OCI-LY1 (cell line): ENCODE results near the gene HOMER2.

Experiments used
- H2AFZ ChIP-seq: fragments of 200-600 bp; sonication (generic), shearing (Covaris generic); 2 replicates; pipeline ENCODE4 v1.6.0; 2014; ENCODE audit warnings: antibody characterized with exemption, mild to moderate bottlenecking, low read length
- H3F3A ChIP-seq: fragments of 200-600 bp; sonication (generic), shearing (Covaris generic); 2 replicates; pipeline ENCODE4 v1.6.0; 2014; ENCODE audit warnings: mild to moderate bottlenecking, antibody characterized with exemption, low read length, moderate library complexity; ENCODE audit not compliant: insufficient read depth
- H3K27ac ChIP-seq: fragments of 200-600 bp; sonication (generic); 2 replicates; pipeline ENCODE4 v1.5.1; 2014; ENCODE audit warnings: low read length, mixed run types, mild to moderate bottlenecking, low read depth; ENCODE audit not compliant: poor library complexity, severe bottlenecking
- H3K27me3 ChIP-seq: fragments of 200-600 bp; sonication (generic); 2 replicates; pipeline ENCODE4 v1.6.0; 2014; ENCODE audit warnings: antibody characterized with exemption, mild to moderate bottlenecking, low read length, moderate library complexity; ENCODE audit not compliant: insufficient read depth
- H3K36me3 ChIP-seq: fragments of 200-600 bp; sonication (generic); 2 replicates; pipeline ENCODE4 v1.6.1; 2014; ENCODE audit warnings: mild to moderate bottlenecking, antibody characterized with exemption, low read length, moderate library complexity, mixed read lengths; ENCODE audit not compliant: insufficient read depth
- H3K4me1 ChIP-seq: fragments of 200-600 bp; sonication (generic); 2 replicates; pipeline ENCODE4 v1.5.1; 2014; ENCODE audit warnings: mild to moderate bottlenecking, low read length, moderate library complexity; ENCODE audit not compliant: insufficient read depth, severe bottlenecking
- H3K4me2 ChIP-seq: fragments of 200-600 bp; sonication (generic), shearing (Covaris generic); 2 replicates; pipeline ENCODE4 v1.6.1; 2014; ENCODE audit warnings: low read length
- H3K4me3 ChIP-seq: fragments of 200-600 bp; sonication (generic); 2 replicates; pipeline ENCODE4 v1.5.1; 2014; ENCODE audit warnings: low read length, low read depth, mild to moderate bottlenecking, mixed read lengths; ENCODE audit not compliant: poor library complexity, severe bottlenecking
- H3K79me2 ChIP-seq: fragments of 200-600 bp; shearing (Covaris generic); 2 replicates; pipeline ENCODE4 v1.6.1; 2016; ENCODE audit warnings: mixed run types, low read length, mixed read lengths; ENCODE audit not compliant: insufficient read depth
- H3K9ac ChIP-seq: fragments of 200-600 bp; sonication (generic), shearing (Covaris generic); 2 replicates; pipeline ENCODE4 v1.6.1; 2014; ENCODE audit warnings: mild to moderate bottlenecking, low read length, mixed read lengths
- H3K9me2 ChIP-seq: fragments of 200-600 bp; sonication (generic), shearing (Covaris generic); 2 replicates; pipeline ENCODE4 v1.6.1; 2014; ENCODE audit warnings: low read depth, mild to moderate bottlenecking, low read length, mixed read lengths
- H3K9me3 ChIP-seq: fragments of 200-600 bp; shearing (Covaris generic); 2 replicates; pipeline ENCODE4 v1.6.1; 2014; ENCODE audit warnings: low read length, mixed read lengths
- H4K20me1 ChIP-seq: fragments of 200-600 bp; sonication (generic), shearing (Covaris generic); 2 replicates; pipeline ENCODE4 v1.6.0; 2016; ENCODE audit warnings: mild to moderate bottlenecking, low read length; ENCODE audit not compliant: insufficient read depth
- CTCF ChIP-seq: fragments of 200-600 bp; sonication (generic), shearing (Covaris generic); IDR thresholded peaks from 2 replicates; pipeline ENCODE4 v1.5.1; 2017; ENCODE audit warnings: mild to moderate bottlenecking, antibody characterized with exemption, low read length, moderate library complexity, mixed read lengths
- EZH2 ChIP-seq: fragments of 200-600 bp; sonication (generic), shearing (Covaris generic); IDR thresholded peaks from 2 replicates; pipeline ENCODE4 v1.8.0; 2017; ENCODE audit warnings: borderline replicate concordance, mixed run types, mild to moderate bottlenecking, antibody characterized with exemption, low read length, moderate library complexity, mixed read lengths

HOMER2 gene

GRCh38 chr15:82830427-82831173 is 121.9 kb downstream of the HOMER2 start:
- H3K4me1 ChIP-seq = no peaks in the 10 kb centered on the region
- no peaks in the 10 kb centered on the region for H4K20me1 ChIP-seq
- no peaks in the 10 kb centered on the region for H3K9me3 ChIP-seq
- peaks cover 100% of the 10 kb centered on the region for H3K36me3 ChIP-seq
- no peak overlapping the region for H2AFZ ChIP-seq
- no peak overlapping the region for H3K27ac ChIP-seq
- no peaks in the 10 kb centered on the region for H3K9me2 ChIP-seq
- no peak overlapping the region for H3K4me3 ChIP-seq
- TF ChIP-seq EZH2 = no peak
- no peak for TF ChIP-seq CTCF
- no peak overlapping the region for H3K4me2 ChIP-seq
- H3F3A ChIP-seq = no peaks in the 10 kb centered on the region
- no peak overlapping the region for H3K9ac ChIP-seq
- H3K27me3 ChIP-seq = no peaks in the 10 kb centered on the region
- H3K79me2 ChIP-seq = no peaks in the 10 kb centered on the region

- no peak overlapping the region for H3K27ac ChIP-seq
- H3K9ac ChIP-seq = no peak overlapping the region
- H3K9me3 ChIP-seq = no peaks in the 10 kb centered on the region
- no peak overlapping the region for H3K4me3 ChIP-seq
- no peaks in the 10 kb centered on the region for H3K27me3 ChIP-seq
- H3K4me1 ChIP-seq = no peaks in the 10 kb centered on the region
- H3K9me2 ChIP-seq = no peaks in the 10 kb centered on the region
- H3F3A ChIP-seq = no peaks in the 10 kb centered on the region
- H3K4me2 ChIP-seq = no peak overlapping the region
- H3K79me2 ChIP-seq = no peaks in the 10 kb centered on the region
- TF ChIP-seq EZH2 = no peak
- no peak for TF ChIP-seq CTCF
- peaks cover 98% of the 10 kb centered on the region for H3K36me3 ChIP-seq
- H4K20me1 ChIP-seq = no peaks in the 10 kb centered on the region
- no peak overlapping the region for H2AFZ ChIP-seq
Observed at GRCh38 chr15:82829234-82829633, 123.3 kb downstream of the HOMER2 start.

- no peaks in the 10 kb centered on the region for H3K79me2 ChIP-seq
- peaks cover 94% of the 10 kb centered on the region for H3K36me3 ChIP-seq
- H3K4me3 ChIP-seq = no peak overlapping the region
- H3K27ac ChIP-seq = no peak overlapping the region
- H2AFZ ChIP-seq = no peak overlapping the region
- no peaks in the 10 kb centered on the region for H4K20me1 ChIP-seq
- no peaks in the 10 kb centered on the region for H3K9me3 ChIP-seq
- no peaks in the 10 kb centered on the region for H3K9me2 ChIP-seq
- TF ChIP-seq CTCF = no peak
- no peak for TF ChIP-seq EZH2
- no peaks in the 10 kb centered on the region for H3K27me3 ChIP-seq
- H3K4me1 ChIP-seq = no peaks in the 10 kb centered on the region
- no peak overlapping the region for H3K9ac ChIP-seq
- H3F3A ChIP-seq = no peaks in the 10 kb centered on the region
- H3K4me2 ChIP-seq = no peak overlapping the region
Observed at GRCh38 chr15:82828075-82828474, 124.4 kb downstream of the HOMER2 start.
